Measurements from ENCODE around the gene GRHPR.

GRCh38 chr9:37426846-37427245 is 4.3 kb downstream of the GRHPR start:
- TF ChIP-seq POLR2AphosphoS5 (IDR thresholded peaks at IDR 0.05; ENCODE audit: borderline replicate concordance, low read depth, low read length) (no peak), EZH2 (IDR thresholded peaks at IDR 0.05) (no peak), FOXP2 (optimal IDR thresholded peaks at IDR 0.05; ENCODE audit: control extremely low read depth, extremely low read length, insufficient read depth) (no peak)

Measured in SK-N-MC (cell line).